GM19328 (cell line): ENCODE results near the gene STX3.
A peak's percentile ranks its signal among the peaks of the same experiment; 100 is the strongest.

ENCODE experiments used
- ATAC-seq: cut with Tn5 transposase; IDR thresholded peaks from one replicate; pipeline ENCODE4 v1.9.1; 2021; ENCODE audit warnings: mild to moderate bottlenecking, moderate library complexity; ENCODE audit not compliant: unreplicated experiment

Gene STX3

DNA sequence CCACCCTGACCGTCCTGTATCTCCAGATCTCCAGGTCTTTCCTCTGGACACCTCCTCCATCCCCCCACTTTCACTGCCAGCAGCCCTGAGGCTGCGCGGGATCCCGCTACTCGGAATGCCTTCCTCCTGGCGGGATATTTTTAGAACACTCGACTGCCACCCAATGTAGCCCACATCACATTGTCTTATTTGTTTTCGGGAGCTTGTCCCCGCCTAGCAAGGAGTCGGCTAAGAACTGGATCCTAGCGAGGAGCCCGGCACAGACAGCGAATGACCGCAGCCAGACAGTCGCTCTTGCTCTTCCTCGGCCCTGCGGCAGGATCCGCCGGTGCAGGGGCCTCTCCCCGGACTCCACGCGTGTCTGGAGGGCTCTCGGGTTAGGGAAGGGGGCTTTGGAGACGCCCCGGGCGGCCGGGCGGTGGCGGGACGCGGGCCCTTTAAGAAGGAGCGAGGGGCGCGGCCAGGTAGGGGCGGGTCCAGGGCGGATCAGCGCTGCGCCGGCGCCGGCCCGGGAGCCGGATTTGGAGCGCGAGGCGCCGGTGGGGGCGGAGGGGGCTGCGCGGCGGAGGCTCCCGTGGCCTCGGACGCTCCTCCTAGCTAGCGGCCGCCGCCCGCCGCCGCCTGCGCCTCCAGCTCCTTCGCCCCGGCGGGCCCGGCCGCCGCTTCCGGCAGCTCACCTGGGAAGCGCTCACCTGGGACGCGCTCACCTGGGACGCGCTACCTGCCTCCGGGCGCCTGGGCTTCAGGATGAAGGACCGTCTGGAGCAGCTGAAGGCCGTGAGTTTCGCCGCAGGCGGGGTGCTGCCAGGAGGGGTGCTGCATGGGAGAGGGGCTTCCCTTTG lies at the start of gene STX3:
TSS of gene STX3 (plus strand) at position 518 of the 842 bp plus-strand sequence. CDS start at position 748, 230 bp downstream.
- ATAC-seq: peak; percentile 86

DNA sequence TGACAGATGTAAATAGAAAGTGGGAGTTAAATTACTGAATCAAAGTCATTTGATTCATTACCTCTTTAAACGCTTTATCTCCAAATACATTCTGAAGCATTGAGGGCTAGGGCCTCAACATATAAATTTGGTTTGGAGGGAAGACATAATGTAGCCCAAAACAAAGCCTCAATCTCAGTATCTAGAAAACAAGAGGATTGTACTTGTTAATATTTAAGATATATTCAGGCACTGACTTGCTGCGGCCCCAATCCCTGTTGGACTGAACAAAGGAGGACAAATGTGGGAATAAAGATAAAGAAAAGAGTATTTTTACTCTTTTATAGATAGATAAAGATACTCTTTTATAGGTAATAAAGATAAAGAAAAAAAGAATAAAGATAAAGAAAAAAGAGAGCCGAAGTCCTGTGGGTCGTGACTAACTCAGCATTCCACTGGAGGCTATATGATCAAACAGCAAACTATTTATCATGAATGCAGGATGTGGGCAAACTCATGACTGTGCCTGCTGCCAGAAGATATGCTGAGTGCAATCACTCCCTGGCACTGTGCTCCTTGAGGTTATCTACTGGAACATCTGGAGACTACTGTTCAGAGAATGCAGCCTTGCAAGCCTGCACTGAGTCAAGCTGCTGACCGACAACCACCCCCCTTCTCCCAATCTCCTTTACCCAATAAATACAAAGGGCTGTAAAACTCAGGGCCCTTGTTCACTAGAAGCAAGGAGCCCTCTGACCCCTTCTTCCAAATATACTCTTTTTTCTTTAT lies 48.5 kb upstream of the STX3 start:
- no peak for ATAC-seq

- ATAC-seq: no peak
Observed at GRCh38 chr11:59707371-59707770, 47.8 kb upstream of the STX3 start.

DNA sequence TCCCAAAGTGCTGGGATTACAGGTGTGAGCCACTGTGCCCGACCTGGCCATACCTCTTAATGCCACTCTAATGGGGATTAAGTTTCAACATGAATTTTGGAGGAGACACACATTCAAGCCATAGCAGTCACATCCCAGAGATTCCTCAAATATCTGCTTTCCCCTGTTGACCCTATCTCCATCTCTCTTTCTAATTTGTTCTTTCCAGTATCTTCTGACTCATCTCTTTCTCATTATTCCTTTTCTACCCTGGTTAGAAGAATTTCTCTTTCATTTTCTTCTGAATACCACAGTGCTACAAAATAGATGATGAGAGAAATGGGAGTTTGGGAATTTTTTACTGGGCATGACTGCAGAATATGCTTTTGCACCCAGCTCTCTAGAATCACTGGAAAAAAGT lies 46.6 kb upstream of the STX3 start:
- ATAC-seq: no peak

DNA sequence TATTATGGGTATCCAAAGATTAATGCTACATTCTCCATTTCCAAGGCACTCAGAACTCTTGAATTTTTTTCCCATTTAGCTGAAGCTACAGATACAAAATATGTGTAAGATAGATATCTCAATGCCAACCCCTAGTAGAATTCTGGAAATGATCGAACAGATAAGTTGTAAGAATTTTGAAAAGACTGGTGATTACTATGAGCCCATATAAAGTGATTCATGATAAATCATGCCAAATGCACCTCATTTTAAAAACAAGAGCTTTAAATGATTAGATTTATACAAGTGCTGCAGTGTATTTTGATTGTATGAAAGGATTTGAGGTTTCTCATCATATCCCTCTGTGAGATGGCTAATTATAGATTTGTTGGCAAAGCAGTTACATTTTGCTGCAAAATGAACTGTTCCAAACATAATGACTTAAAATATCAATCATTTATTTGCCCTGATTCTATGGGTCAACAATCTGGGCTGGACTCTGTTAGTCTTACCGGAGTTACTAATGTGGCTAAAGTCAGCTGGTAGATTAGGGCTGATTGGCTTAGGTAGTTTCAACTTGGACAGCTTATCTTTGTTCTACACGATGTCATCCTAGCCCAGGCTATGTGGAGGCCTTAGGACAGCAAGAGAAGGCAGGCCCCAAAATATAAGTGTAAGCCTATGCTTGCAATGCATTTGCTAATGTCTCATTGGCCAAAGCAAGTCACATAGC lies 44.9 kb upstream of the STX3 start:
- ATAC-seq: no peak

GRCh38 chr11:59713745-59714144 lies 41.4 kb upstream of the STX3 start, which contains the start of gene OR10V1:
Gene OR10V1 (minus strand): TSS chr11:59713845. CDS start chr11:59713845, 0 bp downstream.
- ATAC-seq: no peak

DNA sequence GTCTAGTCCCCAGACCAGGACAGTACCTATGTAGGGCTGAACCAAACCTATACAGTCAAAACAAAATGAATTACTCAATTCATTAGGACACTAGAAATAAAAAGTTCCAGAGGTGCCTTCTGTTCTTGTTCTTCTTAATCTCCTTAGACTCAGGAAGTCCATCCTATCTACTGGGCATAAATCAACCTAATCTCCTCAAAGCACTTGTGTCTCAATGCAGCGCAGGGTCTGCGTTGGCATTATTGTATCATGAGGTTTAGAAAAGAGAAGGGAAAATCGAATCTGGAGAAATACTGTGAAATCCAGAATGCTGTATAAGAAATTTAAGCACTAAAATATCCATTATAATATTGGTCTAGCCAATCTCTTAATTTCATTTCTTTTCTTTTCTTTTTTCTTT lies 39.1 kb upstream of the STX3 start:
- no peak for ATAC-seq

- ATAC-seq: no peak
Observed at GRCh38 chr11:59719556-59719955, 35.6 kb upstream of the STX3 start.

DNA sequence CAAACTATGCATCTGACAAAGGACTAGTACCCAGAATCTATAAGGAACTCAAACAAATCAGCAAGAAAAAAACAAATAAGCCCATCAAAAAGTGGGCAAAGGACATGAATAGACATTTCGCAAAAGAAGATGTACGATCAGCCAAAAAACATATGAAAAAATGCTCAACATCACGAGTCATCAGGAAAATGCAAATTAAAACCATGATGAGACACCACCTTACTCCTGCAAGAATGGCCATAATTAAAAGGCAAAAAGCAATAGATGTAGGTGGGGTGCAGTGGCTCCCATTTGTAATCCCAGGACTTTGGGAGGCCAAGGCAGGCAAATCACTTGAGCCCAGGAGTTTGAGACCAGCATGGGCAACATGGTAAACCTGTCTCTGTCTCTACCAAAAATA lies 31.1 kb upstream of the STX3 start:
- ATAC-seq: no peak

- ATAC-seq: no peak
Observed at GRCh38 chr11:59727426-59727825, 27.8 kb upstream of the STX3 start.

GRCh38 chr11:59728154-59728553 lies 27.0 kb upstream of the STX3 start:
- no peak for ATAC-seq

DNA sequence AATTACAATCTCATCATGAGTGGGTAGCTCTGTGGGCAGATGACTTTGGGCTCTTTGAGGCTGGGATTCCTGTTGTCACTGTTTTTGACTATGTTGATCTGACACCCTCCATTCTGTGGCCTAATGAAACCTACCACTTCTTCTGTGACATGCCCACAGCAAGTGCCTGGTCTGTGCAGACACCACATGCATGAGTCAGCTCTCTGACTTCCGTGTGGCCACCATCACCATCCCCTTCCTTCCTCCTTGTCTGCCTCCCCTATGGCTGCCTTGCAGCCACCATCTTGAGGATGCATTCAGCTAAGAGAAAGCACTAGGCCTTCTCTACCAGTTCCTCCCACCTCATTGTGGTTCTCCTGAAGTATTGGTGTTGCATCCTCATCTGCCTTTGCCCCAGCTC lies 26.3 kb upstream of the STX3 start:
- no peak for ATAC-seq

GRCh38 chr11:59729834-59730233 lies 25.3 kb upstream of the STX3 start:
- ATAC-seq: no peak

DNA sequence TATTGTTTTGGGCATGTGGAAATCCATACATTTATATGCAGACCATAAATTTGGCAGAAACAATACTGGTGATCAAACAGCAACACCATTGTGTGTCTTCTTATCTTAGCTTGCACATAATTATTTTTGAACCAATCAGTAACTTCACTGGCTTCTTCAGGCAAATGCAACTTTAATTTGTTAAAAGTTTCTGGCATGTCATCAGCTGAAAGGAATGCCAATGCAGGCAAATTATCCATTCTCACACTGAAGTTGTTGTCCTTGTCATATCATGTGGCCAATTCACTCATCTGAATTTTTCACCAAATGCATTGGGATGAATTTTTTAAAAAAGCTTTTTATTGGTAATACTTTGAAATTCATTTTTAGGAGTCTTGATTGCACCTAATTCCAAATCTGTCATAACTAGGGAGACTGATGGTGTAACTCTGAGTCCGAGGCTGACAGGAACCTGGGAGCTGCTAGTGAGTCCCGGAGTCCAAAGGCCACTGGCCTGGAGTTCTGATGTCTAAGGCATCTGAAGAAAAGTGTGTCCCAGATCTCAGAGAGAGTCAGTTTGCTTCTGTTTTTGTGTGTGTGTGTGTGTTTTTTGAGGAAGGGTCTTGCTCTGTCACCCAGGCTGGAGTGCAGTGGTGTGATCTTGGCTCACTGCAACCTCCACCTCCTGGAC lies 24.1 kb upstream of the STX3 start:
- ATAC-seq: no peak

- ATAC-seq: no peak
Observed at GRCh38 chr11:59746111-59746510, 9.1 kb upstream of the STX3 start.

DNA sequence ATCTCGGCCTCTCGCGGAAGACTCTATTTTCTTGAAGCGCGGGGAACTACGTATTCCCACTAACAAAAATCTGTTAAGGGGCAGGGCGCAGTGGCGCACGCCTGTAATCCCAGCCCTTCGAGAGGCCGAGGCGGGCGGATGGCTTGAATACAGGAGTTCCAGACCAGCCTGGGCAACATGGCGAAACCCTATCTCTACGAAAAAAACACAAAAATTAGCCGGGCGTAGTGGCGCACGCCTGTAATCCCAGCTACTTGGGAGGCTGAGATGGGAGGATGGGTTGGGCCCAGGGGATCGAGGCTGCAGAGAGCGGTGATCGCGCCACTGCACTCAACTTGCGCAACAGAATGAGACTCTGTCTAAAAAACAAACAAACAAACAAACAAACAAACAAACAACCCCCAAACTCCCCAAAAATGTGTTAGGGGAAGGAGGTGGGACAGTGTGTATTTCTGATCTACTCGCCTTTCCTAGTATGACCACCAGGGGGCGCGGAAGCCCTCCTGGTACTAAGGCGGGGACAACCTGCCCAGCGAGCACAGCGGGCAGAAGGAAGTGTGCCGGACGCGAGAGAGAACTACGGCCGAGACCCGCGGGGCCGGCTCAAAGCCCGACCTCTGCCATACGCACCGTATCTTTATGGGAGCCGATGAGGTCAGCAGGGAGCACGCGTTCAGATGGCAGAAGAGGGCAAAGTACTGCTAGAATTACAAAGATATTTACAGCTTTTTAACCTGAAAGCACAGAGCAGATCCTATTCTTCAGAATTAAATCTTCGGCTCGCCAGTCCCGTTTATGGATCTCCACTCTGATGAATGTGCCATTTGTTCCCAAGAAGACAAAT lies 1.3 kb upstream of the STX3 start:
- ATAC-seq: peak; percentile 62

GRCh38 chr11:59754494-59754858 lies 700 bp upstream of the STX3 start:
- ATAC-seq: peak; percentile 5

DNA sequence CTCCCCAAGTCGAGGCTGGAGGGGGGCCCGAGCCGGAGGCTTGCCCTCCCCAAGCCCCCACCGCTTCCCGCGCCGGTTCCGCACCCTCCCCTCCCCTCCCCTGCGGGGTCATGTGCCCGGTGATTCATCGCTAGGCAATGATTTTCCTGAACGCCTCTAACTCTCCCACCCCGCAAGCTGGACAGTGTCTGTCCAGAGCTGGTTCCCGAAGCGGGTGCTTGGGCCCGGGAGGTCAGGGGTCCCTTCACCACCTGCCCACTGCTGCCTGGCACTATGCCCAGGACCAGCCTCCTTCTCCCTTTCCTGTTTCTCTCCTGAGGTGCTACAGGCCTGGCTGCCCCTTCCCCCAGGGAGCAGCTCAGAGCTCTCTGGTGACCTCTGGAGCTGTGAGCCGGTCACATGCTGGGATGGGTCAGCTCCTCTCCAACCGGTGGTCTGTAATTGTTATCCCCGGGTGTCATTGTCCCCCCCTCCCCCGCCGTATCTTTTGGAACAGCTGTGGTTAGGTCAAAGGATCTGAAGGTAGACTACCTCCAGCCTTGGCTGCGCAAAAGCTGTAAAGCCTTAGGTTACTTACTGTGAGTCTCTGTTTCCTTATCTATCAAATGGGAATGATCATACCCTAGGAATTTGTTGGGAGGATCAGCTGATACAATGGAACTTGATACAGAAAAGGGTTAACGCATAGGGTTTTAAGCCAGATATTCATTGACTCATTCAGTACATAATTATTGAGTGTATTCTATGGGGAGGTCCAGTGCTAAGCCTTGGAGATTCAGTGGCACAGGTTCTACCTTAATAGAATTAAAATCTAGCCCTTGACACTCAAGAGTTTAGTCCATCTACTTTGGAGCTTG lies 753 bp downstream of the STX3 start:
- no peak for ATAC-seq

DNA sequence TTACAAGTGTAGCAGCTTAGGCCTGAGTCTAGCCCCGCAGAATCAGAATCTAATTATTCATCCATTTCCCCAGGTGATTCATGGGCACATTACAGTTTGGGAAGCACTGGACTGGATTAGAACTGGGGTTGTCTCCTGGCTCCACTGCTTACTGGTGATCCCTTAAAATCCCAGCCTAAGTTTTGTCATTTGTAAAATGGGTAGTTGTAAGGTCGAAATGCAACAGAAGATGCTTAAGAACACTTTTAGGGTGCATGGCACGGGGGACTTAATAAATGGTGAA lies 1.3 kb downstream of the STX3 start:
- no peak for ATAC-seq
